GM12874 (cell line): ENCODE data around the gene DLD.

Experiments
- TF ChIP-seq, protein P1 (sequence below): IDR thresholded peaks from 2 replicates; pipeline ENCODE4 v1.5.1; 2011; ENCODE audit warnings: low read depth, mild to moderate bottlenecking, control low read depth, low read length, moderate library complexity; ENCODE audit not compliant: insufficient read depth

DLD gene

DNA sequence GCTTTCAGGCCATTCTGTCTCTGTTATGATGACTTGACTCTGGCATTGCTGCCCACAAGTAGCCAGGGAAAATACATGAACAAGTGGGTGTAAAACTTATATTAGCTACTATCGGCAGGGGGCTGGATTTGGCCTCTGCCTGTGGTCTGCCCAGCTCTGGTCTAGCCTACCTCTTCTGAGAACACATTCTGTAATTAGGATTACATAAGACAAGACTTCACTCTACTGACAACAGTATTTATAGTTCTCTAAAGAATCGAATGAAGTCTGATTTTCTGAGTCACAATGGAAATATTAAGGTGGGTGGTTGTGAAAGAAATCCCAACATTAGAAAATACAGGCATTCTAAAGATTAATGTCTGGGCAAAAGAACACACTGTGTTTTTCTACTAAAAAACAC lies 55.5 kb downstream of the DLD start:
- TF ChIP-seq, protein P1, sequence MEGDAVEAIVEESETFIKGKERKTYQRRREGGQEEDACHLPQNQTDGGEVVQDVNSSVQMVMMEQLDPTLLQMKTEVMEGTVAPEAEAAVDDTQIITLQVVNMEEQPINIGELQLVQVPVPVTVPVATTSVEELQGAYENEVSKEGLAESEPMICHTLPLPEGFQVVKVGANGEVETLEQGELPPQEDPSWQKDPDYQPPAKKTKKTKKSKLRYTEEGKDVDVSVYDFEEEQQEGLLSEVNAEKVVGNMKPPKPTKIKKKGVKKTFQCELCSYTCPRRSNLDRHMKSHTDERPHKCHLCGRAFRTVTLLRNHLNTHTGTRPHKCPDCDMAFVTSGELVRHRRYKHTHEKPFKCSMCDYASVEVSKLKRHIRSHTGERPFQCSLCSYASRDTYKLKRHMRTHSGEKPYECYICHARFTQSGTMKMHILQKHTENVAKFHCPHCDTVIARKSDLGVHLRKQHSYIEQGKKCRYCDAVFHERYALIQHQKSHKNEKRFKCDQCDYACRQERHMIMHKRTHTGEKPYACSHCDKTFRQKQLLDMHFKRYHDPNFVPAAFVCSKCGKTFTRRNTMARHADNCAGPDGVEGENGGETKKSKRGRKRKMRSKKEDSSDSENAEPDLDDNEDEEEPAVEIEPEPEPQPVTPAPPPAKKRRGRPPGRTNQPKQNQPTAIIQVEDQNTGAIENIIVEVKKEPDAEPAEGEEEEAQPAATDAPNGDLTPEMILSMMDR = no peak

DNA sequence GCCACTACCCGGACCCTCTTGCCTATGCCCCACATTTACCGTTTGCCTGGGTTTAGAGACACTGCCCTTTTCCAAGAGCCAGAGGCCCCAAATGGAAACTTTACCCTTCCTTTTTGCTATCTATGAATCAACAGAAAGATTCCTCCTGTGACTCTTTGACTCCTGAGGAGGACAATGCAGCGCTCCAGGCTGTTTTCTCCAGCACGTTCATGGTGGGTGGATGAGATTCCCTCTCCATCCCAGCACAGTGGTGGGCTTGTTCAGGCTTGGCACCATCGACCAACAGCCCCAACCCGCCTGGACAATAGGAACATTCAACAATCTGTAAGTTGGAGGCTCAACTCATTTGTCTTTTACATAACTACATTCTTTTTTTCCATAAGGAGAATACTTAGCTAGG lies 55.9 kb downstream of the DLD start:
- TF ChIP-seq, protein P1 = no peak

DNA sequence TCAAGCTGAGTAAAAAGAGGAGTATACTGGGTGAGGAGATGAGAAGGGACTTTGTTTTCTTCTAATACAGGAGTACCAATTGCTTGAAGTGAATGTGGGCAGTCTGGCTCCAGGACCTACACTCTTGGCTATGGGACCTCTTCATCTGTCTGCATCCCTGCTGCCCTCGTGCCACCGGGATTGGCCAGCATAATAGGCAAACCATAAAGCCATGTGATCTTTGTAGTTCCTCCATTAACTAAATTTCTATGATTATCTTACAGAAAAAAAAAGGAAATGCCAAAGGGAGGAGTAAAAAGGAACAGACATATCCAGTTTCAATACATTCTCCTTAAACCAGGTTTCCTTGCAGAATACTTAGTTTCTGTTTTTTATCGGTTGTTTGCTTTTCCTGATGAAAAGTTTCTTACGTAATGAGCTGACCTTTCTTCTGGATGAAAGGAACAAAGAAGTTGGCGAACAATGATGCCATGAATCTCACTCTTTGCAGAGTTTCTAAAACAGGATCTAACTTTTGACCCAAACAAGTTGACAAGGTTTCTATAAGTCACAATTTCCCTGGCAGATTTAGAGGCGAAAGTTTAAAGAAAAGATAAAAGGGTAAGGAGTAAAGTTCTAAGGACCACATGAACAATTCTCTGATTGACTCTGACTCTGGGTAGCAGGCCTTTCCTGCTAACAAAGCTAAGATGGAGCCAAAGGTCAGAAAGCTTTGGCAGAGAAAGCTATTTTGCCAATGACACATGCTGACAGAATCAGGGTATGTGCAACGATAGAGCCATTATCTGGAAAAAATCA lies 57.9 kb downstream of the DLD start:
- TF ChIP-seq, protein P1 = no peak

DNA sequence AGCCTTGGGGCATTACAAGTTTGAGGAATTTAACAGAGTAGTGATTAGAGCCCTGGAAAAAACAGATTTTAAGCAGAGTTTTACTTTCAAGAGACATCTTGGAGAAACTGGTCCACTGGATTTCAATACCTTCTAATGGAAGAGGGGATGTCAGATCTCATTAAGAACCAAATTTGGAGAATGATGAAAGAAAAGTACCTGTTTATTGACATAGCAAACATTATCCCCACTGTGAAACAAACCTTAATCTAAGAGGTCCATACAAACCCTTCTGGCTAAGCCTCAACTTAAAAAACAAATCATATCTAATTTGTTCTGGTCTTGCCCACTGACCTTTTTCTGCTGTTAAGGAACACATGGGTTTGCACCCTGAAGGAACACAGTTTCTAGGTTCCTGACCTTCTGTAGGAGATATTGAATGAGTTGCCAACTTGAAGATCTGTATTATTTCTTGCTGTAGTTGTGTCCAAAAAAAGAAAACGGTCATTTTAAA lies 58.5 kb downstream of the DLD start:
- TF ChIP-seq, protein P1 = no peak

DNA sequence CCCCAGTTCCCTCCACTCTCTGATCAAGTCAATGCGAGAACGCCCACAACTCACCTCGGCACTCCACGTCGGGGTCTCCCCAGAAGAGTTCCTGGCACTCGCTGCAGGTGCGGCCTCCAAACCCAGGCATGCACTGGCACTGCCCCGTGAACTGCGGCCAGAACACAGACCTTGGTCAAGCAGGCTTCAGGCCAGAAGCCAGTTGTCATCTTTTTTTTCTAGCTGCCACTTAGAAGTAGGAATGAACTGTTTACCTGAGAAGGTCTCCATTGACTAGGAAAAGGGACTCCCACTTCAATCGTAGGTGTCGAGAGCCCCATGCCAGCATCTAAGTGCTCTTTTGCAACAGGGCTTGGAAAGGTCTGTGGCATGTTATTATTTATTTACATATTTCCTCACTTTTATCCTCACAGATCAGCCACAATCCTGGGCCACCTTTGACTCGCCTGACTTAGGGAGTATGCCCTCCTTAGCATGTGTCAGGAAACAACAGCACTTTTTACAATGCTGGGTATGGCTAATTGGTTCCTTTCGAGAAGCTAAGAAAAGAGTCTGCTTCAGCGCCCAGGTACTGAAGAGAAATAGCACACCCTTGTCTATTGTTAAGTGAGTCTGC lies 60.3 kb downstream of the DLD start:
- TF ChIP-seq, protein P1 = no peak

DNA sequence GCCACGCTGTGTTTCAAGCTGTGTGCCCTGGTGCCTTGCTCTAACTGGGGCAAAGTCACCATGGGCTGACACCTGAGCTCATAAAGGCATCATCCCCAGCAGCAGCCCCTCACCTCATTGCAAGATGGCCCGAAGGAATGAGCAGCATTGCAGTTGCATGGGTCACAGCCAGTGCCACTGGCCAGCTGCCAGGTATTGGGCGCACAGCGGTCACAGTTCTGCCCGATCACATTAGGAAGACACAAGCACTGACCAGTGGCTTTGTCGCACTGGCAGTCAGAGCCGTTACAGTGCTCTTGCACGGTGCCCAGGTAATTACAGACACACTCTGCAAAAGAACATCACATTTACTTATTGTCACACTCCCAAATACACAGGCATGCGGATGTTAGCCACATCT lies 60.9 kb downstream of the DLD start:
- TF ChIP-seq, protein P1 = no peak

DNA sequence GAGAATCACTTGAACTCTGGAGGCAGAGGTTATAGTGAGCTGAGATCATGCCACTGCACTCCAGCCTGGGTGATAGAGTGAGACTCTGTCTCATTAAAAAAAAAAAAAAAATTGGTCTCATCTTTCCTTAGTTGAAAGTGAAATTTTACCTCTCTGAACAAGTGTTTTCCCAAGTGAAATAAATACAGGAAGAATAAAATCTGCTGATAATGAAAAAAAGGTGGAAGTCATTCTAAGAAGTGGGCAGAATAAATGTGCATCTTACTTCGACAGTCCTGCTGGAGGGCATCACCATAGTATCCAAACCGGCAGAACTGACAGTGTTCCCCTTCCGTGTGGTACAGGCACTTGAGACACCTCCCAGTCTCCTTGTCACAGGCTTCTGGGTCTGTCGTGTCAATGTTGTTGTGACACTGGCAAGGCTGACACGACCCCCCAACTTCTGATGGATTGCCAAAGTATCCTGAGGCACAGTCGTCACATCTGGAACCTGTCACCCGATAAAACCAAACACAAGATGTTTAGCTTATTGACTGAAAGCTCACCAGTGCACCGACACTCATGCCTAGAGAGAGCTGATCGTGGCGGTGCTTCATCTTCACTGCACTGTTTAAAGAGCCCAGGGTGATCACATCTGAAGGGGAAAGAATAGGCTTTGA lies 62.4 kb downstream of the DLD start:
- TF ChIP-seq, protein P1 = no peak
